ENCODE results near the gene RUVBL2. TPM values are rescaled to one million over a fixed set of nuclear protein-coding genes. Genes with fewer than 3 reads are reported as not detected.

The RUVBL2 gene
- total and polyA plus RNA-seq, 2 of the 4 experiments (the other 2 are of a cell fraction): 196 to 391 TPM

GRCh38 chr19:49011194-49011593 lies 17.5 kb downstream of the RUVBL2 start:
- H3K4me2 ChIP-seq (ENCODE audit: low read depth, low read length): no peak overlapping the region
- no peak overlapping the region for H3K18ac ChIP-seq (ENCODE audit: low read depth, low read length)
- H3K4me1 ChIP-seq (ENCODE audit: control insufficient read depth, insufficient read depth, low read length): no peaks in the 10 kb centered on the region
- no peak overlapping the region for H2BK120ac ChIP-seq (ENCODE audit: low read depth, low read length)
- no peak for TF ChIP-seq CEBPB (IDR thresholded peaks at IDR 0.05; ENCODE audit: low read depth, low read length)
- no peak for TF ChIP-seq BHLHE40 (IDR thresholded peaks at IDR 0.05; ENCODE audit: low read depth, low read length)
- no peak overlapping the region for H4K91ac ChIP-seq (ENCODE audit: insufficient read depth, low read depth, low read length)
- H2BK15ac ChIP-seq (ENCODE audit: low read depth, low read length): no peak overlapping the region
- intact Hi-C loops (cut with micrococcal nuclease): no loop called here
- WGBS, 2 experiments (ENCODE audit: extremely low coverage in 2 of 2, insufficient read length in 1 of 2): no CpG with 5 or more reads among the region's 17 CpGs
- H3K23ac ChIP-seq (ENCODE audit: low read depth, low read length): no peak overlapping the region
- no peak overlapping the region for H3K27ac ChIP-seq (ENCODE audit: insufficient read depth, low read length)
- H2BK5ac ChIP-seq (ENCODE audit: low read depth, low read length, poor library complexity, severe bottlenecking): no peak overlapping the region
- H3K4me3 ChIP-seq (ENCODE audit: insufficient read depth, low read depth, low read length): no peak overlapping the region
- POLR2A ChIA-PET (ENCODE audit: unreplicated experiment): no interaction called here
- DNase-seq (no peak), ATAC-seq (ENCODE audit: low read depth) (no peak)
- H2AK9ac ChIP-seq (replicated peaks; ENCODE audit: low read depth, low read length, poor library complexity): no peak overlapping the region
- no peaks in the 10 kb centered on the region; the same call in 1 of the 2 replicates for H4K20me1 ChIP-seq (ENCODE audit: insufficient read depth, low read length)
- H3K79me1 ChIP-seq (ENCODE audit: low read depth in 1 of 2, low read length in 2 of 2): peaks cover 0 to 3% of the 10 kb centered on the region in 2 experiments; a peak in 1 of 4 replicates
- no peak overlapping the region for H2AFZ ChIP-seq (replicated peaks; ENCODE audit: low read length, poor library complexity)
- H2BK20ac ChIP-seq (ENCODE audit: low read depth, low read length): no peak overlapping the region
- dilution Hi-C loops (cut with HindIII; ENCODE audit: low sequenced_read_pairs, unreplicated experiment): no loop called here
- H3K4ac ChIP-seq (ENCODE audit: low read depth, low read length): no peak overlapping the region
- H3K9me1 ChIP-seq (ENCODE audit: insufficient read depth, low read length): peaks cover 2% of the 10 kb centered on the region; the same call in 1 of the 2 replicates
- no peak overlapping the region for H3K9ac ChIP-seq (ENCODE audit: low read depth, low read length)
- no peaks in the 10 kb centered on the region for H3K27me3 ChIP-seq (ENCODE audit: control insufficient read depth, insufficient read depth, low read length)
- no peak overlapping the region for H2AK5ac ChIP-seq (ENCODE audit: low read depth, low read length)
- H3K56ac ChIP-seq (ENCODE audit: extremely low read depth, insufficient read depth, low read length): no peak overlapping the region
- H3K9me3 ChIP-seq (ENCODE audit: control insufficient read depth, insufficient read depth, low read length): no peaks in the 10 kb centered on the region
- CTCF ChIA-PET: no interaction called here
- H4K5ac ChIP-seq (ENCODE audit: low read depth, low read length): no peak overlapping the region
- BruUV-seq (replicated peaks): no TSS peak
- H3K36me3 ChIP-seq (ENCODE audit: control insufficient read depth, insufficient read depth, low read length): peaks cover 67% of the 10 kb centered on the region
- H4K8ac ChIP-seq (ENCODE audit: low read depth in 2 of 2, low read length in 2 of 2): no peak overlapping the region
- H3K14ac ChIP-seq (replicated peaks; ENCODE audit: low read depth, low read length): no peak overlapping the region
- in situ Hi-C loops (cut with MboI; ENCODE audit: low sequenced_read_pairs): no loop called here

All from IMR-90 (cell line).